HCT116 (cell line): Measurements from ENCODE around the gene ZNF532. TPM values are rescaled to one million over a fixed set of nuclear protein-coding genes. Genes with fewer than 3 reads are reported as not detected.

Experiments used
- ATAC-seq: fragments of 200-7000 bp; cut with Tn5 transposase; 2 replicates; pipeline ENCODE4 v1.9.1; 2020; ENCODE audit warnings: mild to moderate bottlenecking, moderate library complexity
- BruUV-seq: library from RNA; stranded (reverse); fragments of 400-500 nt; replicated peaks from 2 replicates; lab custom pipeline; 2021; lab: Mats Ljungman, UMichigan
- CTCF ChIA-PET: fragments of 300-600 bp; sonication (Branson Sonifier 250); formaldehyde crosslinking; loops from one replicate; lab custom pipeline; 2021; ENCODE audit warnings: antibody characterized with exemption; lab: Charles Lee
- POLR2A ChIA-PET: fragments of 300-600, 350-600 bp; sonication (Branson Sonifier 250); formaldehyde crosslinking; loops from one replicate; lab custom pipeline; 2021; ENCODE audit warnings: antibody characterized with exemption; lab: Charles Lee
- RAD21 ChIA-PET, 2 experiments: fragments of 300-600 bp; sonication (Branson Sonifier 250); formaldehyde crosslinking; loops; one replicate each; lab custom pipeline; 2023; ENCODE audit warnings: low total read pairs in 2 of 2; ENCODE audit not compliant: uncharacterized antibody in 2 of 2, unreplicated experiment in 2 of 2, low non-redundant PET in 1 of 2; lab: Charles Lee
- DNase-seq: peaks from one replicate; pipeline ENCODE4 v3.0.0-alpha.2; 2010; ENCODE audit warnings: low read depth, low spot score
- H2AFZ ChIP-seq: fragments of 200-600 bp; shearing (Covaris generic), sonication (generic); 2 replicates; pipeline ENCODE4 v1.6.1; 2017; ENCODE audit warnings: low read depth, mixed run types, mixed read lengths, antibody characterized with exemption, low read length; ENCODE audit not compliant: poor library complexity, severe bottlenecking
- H3K27ac ChIP-seq: 2 replicates; pipeline ENCODE4 v1.5.1; 2012; ENCODE audit warnings: low read depth, low read length
- H3K27me3 ChIP-seq: fragments of 200-600 bp; sonication (generic); 2 replicates; pipeline ENCODE4 v1.6.1; 2016; ENCODE audit warnings: mixed run types, low read length, mixed read lengths; ENCODE audit not compliant: insufficient read depth
- H3K36me3 ChIP-seq, 2 experiments: fragments of 200-500 bp in 1 of 2; fragments of 200-600 bp in 1 of 2; sonication (Bioruptor generic) in 1 of 2; sonication (generic) in 1 of 2; 2 replicates each; pipeline versions ENCODE4 v1.5.1 to v1.6.1; 2014 to 2016; ENCODE audit warnings: low read length in 2 of 2, inconsistent platforms in 1 of 2, mixed read lengths in 1 of 2, mixed run types in 1 of 2; ENCODE audit not compliant: insufficient read depth in 2 of 2, control insufficient read depth in 1 of 2
- H3K4me1 ChIP-seq, 2 experiments: fragments of 200-600 bp in 1 of 2; sonication (generic) in 1 of 2; 2 replicates each; pipeline versions ENCODE4 v1.5.1 to v1.6.1; 2012 to 2017; ENCODE audit warnings: low read length in 2 of 2, inconsistent platforms in 1 of 2, mild to moderate bottlenecking in 1 of 2, mixed read lengths in 1 of 2, mixed run types in 1 of 2, moderate library complexity in 1 of 2; ENCODE audit not compliant: insufficient read depth in 2 of 2, control insufficient read depth in 1 of 2
- H3K4me2 ChIP-seq: fragments of 200-600 bp; sonication (generic); 2 replicates; pipeline ENCODE4 v1.6.1; 2017; ENCODE audit warnings: mixed run types, low read length, mixed read lengths
- H3K4me3 ChIP-seq, 2 experiments: fragments of 200-600 bp in 1 of 2; sonication (generic) in 1 of 2; replicated peaks in 1 of 2; 2 replicates each; pipeline ENCODE4 v1.5.1; 2011 to 2016; ENCODE audit warnings: low read length in 2 of 2, control low read depth in 1 of 2, low read depth in 1 of 2, mild to moderate bottlenecking in 1 of 2, mixed read lengths in 1 of 2, mixed run types in 1 of 2
- H3K79me2 ChIP-seq: fragments of 200-600 bp; sonication (generic); 2 replicates; pipeline ENCODE4 v1.6.1; 2017; ENCODE audit warnings: mild to moderate bottlenecking, mixed run types, low read length, moderate library complexity, mixed read lengths; ENCODE audit not compliant: insufficient read depth
- H3K9ac ChIP-seq: fragments of 200-600 bp; sonication (generic); 2 replicates; pipeline ENCODE4 v1.6.1; 2016; ENCODE audit warnings: low read length, mixed read lengths
- H3K9me2 ChIP-seq: fragments of 200-600 bp; sonication (generic), shearing (Covaris generic); 2 replicates; pipeline ENCODE4 v1.6.1; 2017; ENCODE audit warnings: mixed run types, mild to moderate bottlenecking, moderate library complexity; ENCODE audit not compliant: insufficient read depth
- H3K9me3 ChIP-seq, 2 experiments: fragments of 200-500 bp in 1 of 2; fragments of 200-600 bp in 1 of 2; sonication (Bioruptor generic) in 1 of 2; sonication (generic) in 1 of 2; 2 replicates each; pipeline ENCODE4 v1.6.1; 2014 to 2017; ENCODE audit warnings: low read length in 2 of 2, mixed read lengths in 2 of 2, inconsistent platforms in 1 of 2, low read depth in 1 of 2, mild to moderate bottlenecking in 1 of 2, mixed run types in 1 of 2, moderate library complexity in 1 of 2; ENCODE audit not compliant: control insufficient read depth in 1 of 2, insufficient read depth in 1 of 2
- H4K20me1 ChIP-seq: fragments of 200-600 bp; sonication (generic), shearing (Covaris generic); 2 replicates; pipeline ENCODE4 v1.6.1; 2017; ENCODE audit warnings: mixed run types, mild to moderate bottlenecking, moderate library complexity; ENCODE audit not compliant: insufficient read depth
- ATF3 ChIP-seq: IDR thresholded peaks from 2 replicates; pipeline ENCODE4 v1.6.1; 2012
- POLR2A ChIP-seq: IDR thresholded peaks from 2 replicates; pipeline ENCODE4 v1.7.0; 2011; ENCODE audit warnings: borderline replicate concordance; ENCODE audit not compliant: insufficient read depth, insufficient read length; ENCODE audit errors: extremely low read depth
- SP1 ChIP-seq: IDR thresholded peaks from 2 replicates; pipeline ENCODE4 v1.6.1; 2012; ENCODE audit warnings: low read depth
- intact Hi-C: fragments of 100-400 bp; cut with micrococcal nuclease; formaldehyde crosslinking; loops from 2 replicates; pipeline ENCODE4 v1.10.0; 2022
- total RNA-seq: library from RNA; stranded (reverse); gene quantifications from one replicate; pipeline ENCODE4 v1.2.1, GENCODE V29; 2021; ENCODE audit not compliant: unreplicated experiment

The ZNF532 gene
- total RNA-seq, 1 experiment from 2014 or later: 11.6 TPM

DNA sequence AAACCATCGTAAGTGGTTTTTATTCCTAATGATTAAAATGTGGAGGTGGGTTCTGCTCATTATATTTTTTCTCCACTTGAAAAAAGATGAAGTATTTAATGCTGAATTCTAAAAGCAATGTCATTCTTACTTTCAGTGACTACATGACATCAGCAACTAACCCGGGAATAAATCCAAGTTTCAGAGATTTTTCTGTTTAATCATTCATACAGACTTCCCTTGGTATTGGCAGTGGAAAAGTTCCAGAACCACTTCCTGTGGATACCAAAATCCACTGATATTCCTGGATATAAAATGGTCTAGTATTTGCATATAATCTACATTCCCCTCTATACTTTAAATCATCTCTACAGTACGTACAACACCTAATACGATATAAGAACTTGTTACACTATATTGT is 128.6 kb downstream of the ZNF532 start:
- no peaks in the 10 kb centered on the region for H4K20me1 ChIP-seq
- H3K4me2 ChIP-seq: peak overlapping the region; percentile 55
- no peaks in the 10 kb centered on the region; the same call in 1 of the 2 replicates for H3K9me2 ChIP-seq
- ChIA-PET POLR2A (interaction anchor here (0.7 kb wide), 1 partner anchor 15 kb away, joined by 3 read pairs; no protein-coding TSS in a partner anchor), RAD21 (no interaction called here), CTCF (interaction anchor here (0.6 to 0.7 kb wide), 2 partner anchors 15 to 107 kb away, joined by 3 read pairs; no protein-coding TSS in a partner anchor)
- no peak overlapping the region for H3K4me3 ChIP-seq
- DNase-seq: no peak
- intact Hi-C loops: no loop called here
- H3K27ac ChIP-seq: no peak overlapping the region
- H3K79me2 ChIP-seq: no peaks in the 10 kb centered on the region
- H3K9ac ChIP-seq: 0 out of 2 replicates have a peak overlapping the region, but pooled peaks have one; percentile 1
- no peak for ATAC-seq
- BruUV-seq: no TSS peak
- TF ChIP-seq ATF3 (no peak), SP1 (peak; percentile 39; the same call in 1 of the 2 replicates)
- H3K36me3 ChIP-seq: no peaks in the 10 kb centered on the region
- peaks cover 4 to 43% of the 10 kb centered on the region in 2 experiments; a peak in 3 of 4 replicates for H3K4me1 ChIP-seq
- no peaks in the 10 kb centered on the region for H3K9me3 ChIP-seq
- H2AFZ ChIP-seq: peak overlapping the region; percentile 75
- H3K27me3 ChIP-seq: no peaks in the 10 kb centered on the region

DNA sequence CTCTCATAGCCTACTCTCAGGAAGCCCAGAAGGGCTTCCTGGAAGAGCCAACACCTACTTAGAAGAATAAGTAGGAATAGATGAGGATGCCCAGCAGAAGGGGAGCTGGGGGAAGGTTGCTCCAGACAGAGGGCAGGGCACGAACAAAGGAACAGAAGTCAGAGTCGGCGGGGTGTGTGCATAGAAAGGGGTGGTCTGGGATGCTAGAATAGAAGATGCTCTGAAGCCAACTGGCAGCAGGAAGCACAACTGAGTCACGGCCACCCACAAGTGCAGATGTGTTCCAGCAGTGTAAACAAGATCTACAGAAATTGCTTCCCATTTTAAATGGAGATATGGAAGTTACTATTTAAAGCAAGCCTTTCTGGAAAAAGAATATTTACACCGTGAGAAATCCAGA is 131.0 kb downstream of the ZNF532 start:
- BruUV-seq: no TSS peak
- Histone ChIP-seq H3K9me3 (no peaks in the 10 kb centered on the region), H2AFZ (no peak overlapping the region), H3K79me2 (no peaks in the 10 kb centered on the region), H3K36me3 (no peaks in the 10 kb centered on the region), H3K4me2 (no peak overlapping the region), H4K20me1 (no peaks in the 10 kb centered on the region), H3K27ac (no peak overlapping the region), H3K4me1 (peaks cover 4 to 46% of the 10 kb centered on the region in 2 experiments; a peak in 3 of 4 replicates), H3K27me3 (no peaks in the 10 kb centered on the region), H3K4me3 (no peak overlapping the region), H3K9ac (no peak overlapping the region), H3K9me2 (no peaks in the 10 kb centered on the region; the same call in 1 of the 2 replicates)
- TF ChIP-seq POLR2A: no peak
- ChIA-PET POLR2A (no interaction called here), CTCF (no interaction called here), RAD21 (no interaction called here)
- intact Hi-C loops: no loop called here
- DNase-seq (no peak), ATAC-seq (no peak)
